ENCODE measurements around the gene TP53RK. TPM values are rescaled to one million over a fixed set of nuclear protein-coding genes. Genes with fewer than 3 reads are reported as not detected.

The TP53RK gene
- total RNA-seq, 6 donors from 2014 or later: 8.1 to 21.9 (median 12.5) TPM

- no peak overlapping the region for H3K27ac ChIP-seq
- no peaks in the 10 kb centered on the region for H3K4me1 ChIP-seq
- DNase-seq (no peak), ATAC-seq (ENCODE audit: low FRiP score in 2 of 2) (no peak)
- WGBS, 2 donors: 94 to 98% methylated on average over 3 of the region's 3 CpGs
- no peak for TF ChIP-seq CTCF (IDR thresholded peaks at IDR 0.05)
- TF ChIP-seq POLR2A (IDR thresholded peaks at IDR 0.05): no peak
- no peak for TF ChIP-seq POLR2AphosphoS5 (IDR thresholded peaks at IDR 0.05)
- no peak for TF ChIP-seq EP300 (IDR thresholded peaks at IDR 0.05)
- no peaks in the 10 kb centered on the region for H3K9me3 ChIP-seq
- no peaks in the 10 kb centered on the region for H3K36me3 ChIP-seq
- no peaks in the 10 kb centered on the region for H3K27me3 ChIP-seq
- H3K4me3 ChIP-seq: no peak overlapping the region
Measured at GRCh38 chr20:46639587-46639986, 49.7 kb downstream of the TP53RK start.

GRCh38 chr20:46638898-46639274 is 50.4 kb downstream of the TP53RK start:
- Histone ChIP-seq H3K4me1 (no peaks in the 10 kb centered on the region), H3K4me3 (no peak overlapping the region), H3K9me3 (no peaks in the 10 kb centered on the region), H3K27me3 (no peaks in the 10 kb centered on the region), H3K36me3 (no peaks in the 10 kb centered on the region), H3K27ac (no peak overlapping the region)
- DNase-seq: no peak
- WGBS, 2 donors: 91 to 93% methylated on average over 4 of the region's 4 CpGs
- ATAC-seq (ENCODE audit: low FRiP score in 2 of 2): no peak
- no peak for TF ChIP-seq CTCF (IDR thresholded peaks at IDR 0.05)
- TF ChIP-seq POLR2A (IDR thresholded peaks at IDR 0.05): no peak

DNA sequence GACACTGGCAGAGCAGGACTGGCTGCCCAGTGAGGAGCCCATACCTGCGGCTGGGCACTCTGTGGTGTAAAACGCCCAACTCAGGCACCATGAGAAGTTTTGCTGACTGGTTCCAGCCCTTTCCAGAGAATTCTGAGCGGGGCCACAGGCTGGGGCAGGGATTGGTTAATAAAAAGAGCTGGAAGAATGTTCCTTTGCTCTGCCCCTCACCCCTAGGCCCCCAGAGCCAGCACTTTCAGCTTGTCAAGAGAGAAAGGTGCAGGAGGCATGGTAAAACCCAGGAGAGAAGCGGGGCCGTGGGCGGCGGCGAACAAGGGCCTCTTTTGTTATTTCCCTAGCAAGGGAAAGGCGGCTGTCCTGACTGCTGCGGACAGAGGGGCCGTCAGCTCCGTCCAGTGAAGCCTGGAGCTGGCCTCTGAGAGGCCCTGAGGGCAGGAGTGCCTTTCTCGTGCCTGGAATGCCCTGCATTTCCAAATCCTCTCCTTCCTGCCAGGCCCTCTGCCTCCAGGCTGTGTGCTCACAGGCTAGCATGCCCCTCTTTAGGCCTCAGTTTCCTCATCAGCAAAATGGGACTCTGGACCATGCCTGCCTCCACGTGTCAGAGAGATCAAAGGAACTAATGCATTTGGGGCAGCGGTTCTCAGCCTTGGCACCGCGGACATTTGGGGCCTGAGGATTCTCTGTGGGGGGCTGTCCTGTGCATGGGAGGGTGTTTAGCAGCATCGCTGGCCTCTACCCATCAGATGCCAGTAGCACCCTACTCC is 50.9 kb downstream of the TP53RK start:
- H3K36me3 ChIP-seq: no peaks in the 10 kb centered on the region

DNA sequence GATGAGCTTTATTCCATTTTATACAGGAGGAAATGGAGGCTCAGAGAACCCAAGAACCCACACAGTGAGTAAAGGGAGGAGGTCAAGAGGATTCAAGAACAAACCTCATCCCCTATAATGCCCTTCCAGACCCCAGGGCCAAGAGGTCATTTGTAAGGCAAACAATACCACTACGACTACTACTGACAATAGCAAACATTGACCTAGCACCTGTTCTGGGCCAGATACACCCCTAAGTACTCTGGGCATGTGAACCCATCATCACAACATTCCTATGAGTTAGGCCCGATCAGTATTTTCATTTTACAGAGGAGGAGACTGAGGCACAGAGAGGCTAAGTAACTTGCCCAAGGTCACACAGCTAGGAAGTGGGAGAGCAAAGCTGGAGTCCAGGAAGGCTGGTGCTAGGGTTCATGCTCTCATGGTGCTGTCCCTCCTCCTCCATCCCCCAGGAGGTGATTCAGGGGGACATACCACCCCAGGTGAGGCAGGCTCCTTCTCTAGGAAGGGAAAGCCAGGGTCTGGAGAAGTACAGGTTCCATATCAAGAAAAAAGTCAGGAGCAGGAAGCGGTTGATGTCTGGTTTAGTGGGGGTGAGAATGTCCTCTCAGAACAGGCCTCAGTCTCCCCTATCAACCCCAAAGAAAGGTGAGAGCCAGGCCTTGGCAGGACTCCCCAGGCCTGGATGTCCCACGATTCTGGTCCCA is 51.7 kb downstream of the TP53RK start:
- H3K27ac ChIP-seq: no peak overlapping the region
- TF ChIP-seq CTCF (IDR thresholded peaks at IDR 0.05): no peak
- no peak for TF ChIP-seq EP300 (IDR thresholded peaks at IDR 0.05)
- TF ChIP-seq POLR2AphosphoS5 (IDR thresholded peaks at IDR 0.05): no peak
- TF ChIP-seq POLR2A (IDR thresholded peaks at IDR 0.05): no peak
- ATAC-seq (ENCODE audit: low FRiP score in 2 of 2) (no peak), DNase-seq (no peak)
- 78 to 91% methylated on average over 3 to 4 of the region's 4 CpGs for WGBS, 2 donors
- no peaks in the 10 kb centered on the region for H3K4me1 ChIP-seq
- H3K36me3 ChIP-seq: no peaks in the 10 kb centered on the region
- no peak overlapping the region for H3K4me3 ChIP-seq
- H3K27me3 ChIP-seq: no peaks in the 10 kb centered on the region
- no peaks in the 10 kb centered on the region for H3K9me3 ChIP-seq

More for the DNA sequence above, 50.9 kb downstream of the TP53RK start:
- WGBS, 2 donors: 73 to 82% methylated on average over 17 to 18 of the region's 18 CpGs
- Histone ChIP-seq H3K4me3 (no peak overlapping the region), H3K27me3 (no peaks in the 10 kb centered on the region), H3K4me1 (no peaks in the 10 kb centered on the region), H3K27ac (no peak overlapping the region), H3K9me3 (no peaks in the 10 kb centered on the region)
- peak in 1 of 2 donors; percentile 64 for DNase-seq
- TF ChIP-seq POLR2AphosphoS5 (IDR thresholded peaks at IDR 0.05): no peak
- no peak for TF ChIP-seq CTCF (IDR thresholded peaks at IDR 0.05)
- TF ChIP-seq EP300 (IDR thresholded peaks at IDR 0.05): no peak
- TF ChIP-seq POLR2A (IDR thresholded peaks at IDR 0.05): no peak
- no peak for ATAC-seq (ENCODE audit: low FRiP score in 2 of 2)

Data from upper lobe of left lung (tissue), 6 donors.